Fibroblast of skin of right quadriceps (primary cell): ENCODE data around the gene MFSD12.
"Not testable (repeated sequence)": the region's sequence is repeated elsewhere in the genome, so short reads cannot be mapped to it uniquely, and the experiment has no call there.

Experiments used
- DNase-seq: peaks from one replicate; pipeline ENCODE4 v3.0.0-alpha.2; 2013

Gene MFSD12

GRCh38 chr19:3584036-3584802 is 26.8 kb upstream of the MFSD12 start:
- DNase-seq = not testable (repeated sequence)

GRCh38 chr19:3581792-3582191 is 24.4 kb upstream of the MFSD12 start:
- not testable (repeated sequence) for DNase-seq

- peak; percentile 82 for DNase-seq
Measured at GRCh38 chr19:3580156-3580934, 23.0 kb upstream of the MFSD12 start.

- DNase-seq = no peak
Measured at GRCh38 chr19:3578390-3578789, 21.0 kb upstream of the MFSD12 start.

GRCh38 chr19:3577723-3578344 is 20.4 kb upstream of the MFSD12 start:
- no peak for DNase-seq

- DNase-seq = peak; percentile 72
Measured at GRCh38 chr19:3576696-3577443, 19.5 kb upstream of the MFSD12 start.

GRCh38 chr19:3575949-3576673 is 18.7 kb upstream of the MFSD12 start:
- DNase-seq = no peak

GRCh38 chr19:3575260-3575741 is 17.9 kb upstream of the MFSD12 start:
- no peak for DNase-seq

GRCh38 chr19:3573858-3574637 is 16.7 kb upstream of the MFSD12 start:
- peak; percentile 92 for DNase-seq

GRCh38 chr19:3573162-3573857 is 15.9 kb upstream of the MFSD12 start:
- no peak for DNase-seq

GRCh38 chr19:3572855-3573161 is 15.4 kb upstream of the MFSD12 start, which contains the start of gene HMG20B:
Gene HMG20B, plus strand, starts transcription at chr19:3572944. Its CDS starts 366 bp downstream, at chr19:3573310.
- DNase-seq = no peak

GRCh38 chr19:3572132-3572854 is 14.9 kb upstream of the MFSD12 start:
- peak; percentile 100 for DNase-seq

- DNase-seq = no peak
Measured at GRCh38 chr19:3570606-3571011, 13.2 kb upstream of the MFSD12 start.

- DNase-seq = not testable (repeated sequence)
Measured at GRCh38 chr19:3570042-3570441, 12.7 kb upstream of the MFSD12 start.

GRCh38 chr19:3565139-3565538 is 7.8 kb upstream of the MFSD12 start:
- no peak for DNase-seq

- DNase-seq = no peak
Measured at GRCh38 chr19:3563709-3564524, 6.5 kb upstream of the MFSD12 start.

- DNase-seq = no peak
Measured at GRCh38 chr19:3556978-3557460, 367 bp downstream of the MFSD12 start.

GRCh38 chr19:3556423-3556977 is 886 bp downstream of the MFSD12 start:
- DNase-seq = no peak
